ENCODE results near the gene SLC66A1. TPM values are rescaled to one million over a fixed set of nuclear protein-coding genes. Genes with fewer than 3 reads are reported as not detected.
A peak's percentile ranks its signal among the peaks of the same experiment; 100 is the strongest.

The SLC66A1 gene
- total RNA-seq, 1 experiment from 2014 or later, result 27.7 TPM

DNA sequence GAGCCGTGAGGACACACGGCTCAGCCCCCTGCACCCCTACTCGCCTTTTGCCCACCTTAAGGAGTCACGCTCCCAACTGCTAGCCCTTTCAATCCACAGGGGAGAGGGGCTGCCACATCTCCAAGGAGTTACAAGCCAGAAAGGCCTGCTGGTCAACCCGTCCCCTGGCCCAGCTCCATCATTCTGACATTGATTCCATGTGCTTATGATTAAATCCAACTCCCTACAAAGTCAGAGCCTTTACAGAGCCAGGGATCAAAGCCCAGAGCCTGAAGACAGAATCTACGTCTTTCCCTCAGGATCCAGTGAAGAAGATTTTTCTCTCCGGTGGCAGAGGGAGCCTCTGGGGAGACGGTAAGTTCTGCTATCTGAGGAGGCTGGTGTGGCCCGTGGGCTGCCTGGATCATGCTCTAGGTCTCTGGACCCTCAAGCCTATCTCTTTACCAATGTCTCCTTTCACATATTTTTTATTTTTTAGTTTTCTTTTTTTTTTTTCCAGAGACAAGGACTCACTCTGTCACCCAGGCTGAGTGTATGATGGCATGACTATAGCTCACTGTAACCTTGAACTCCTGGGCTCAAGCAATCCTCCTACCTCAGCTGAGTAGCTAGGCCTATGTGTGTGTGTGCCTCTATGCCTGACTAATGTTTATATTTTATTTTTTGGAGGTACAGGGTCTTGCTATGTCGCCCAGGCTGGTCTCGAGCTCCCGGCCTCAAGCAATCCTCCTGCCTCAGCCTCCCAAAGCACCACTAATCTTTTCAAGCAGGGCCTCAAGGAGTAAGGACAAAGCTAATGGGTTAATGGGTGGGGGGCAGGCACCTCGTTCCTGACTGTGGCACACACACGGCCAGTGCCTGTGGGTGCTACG, 61.3 kb downstream of the SLC66A1 start:
- H3K79me2 ChIP-seq (ENCODE audit: low read length), result no peaks in the 10 kb centered on the region
- ChIA-PET POLR2A (ENCODE audit: unreplicated experiment) (interaction anchor here (0.6 kb wide), 1 partner anchor 255 kb away, joined by 3 read pairs; no protein-coding TSS in a partner anchor), CTCF (no interaction called here)
- H4K20me1 ChIP-seq (ENCODE audit: low read length), result no peaks in the 10 kb centered on the region
- no peak for ATAC-seq
- H2AFZ ChIP-seq (ENCODE audit: low read length), result no peak overlapping the region
- no peaks in the 10 kb centered on the region for H3K4me1 ChIP-seq (ENCODE audit: insufficient read depth, low read length)
- no peaks in the 10 kb centered on the region for H3F3A ChIP-seq (ENCODE audit: low read length, unreplicated experiment)
- BruUV-seq (replicated peaks), result no TSS peak
- H3K9me3 ChIP-seq (ENCODE audit: low read length), result no peaks in the 10 kb centered on the region
- H3K36me3 ChIP-seq (ENCODE audit: low read depth, low read length), result peaks cover 21% of the 10 kb centered on the region
- intact Hi-C loops (cut with micrococcal nuclease), result no loop called here
- TF ChIP-seq EZH2phosphoT487 (IDR thresholded peaks at IDR 0.05; ENCODE audit: borderline replicate concordance, low read length), result no peak
- TF ChIP-seq, protein P1, sequence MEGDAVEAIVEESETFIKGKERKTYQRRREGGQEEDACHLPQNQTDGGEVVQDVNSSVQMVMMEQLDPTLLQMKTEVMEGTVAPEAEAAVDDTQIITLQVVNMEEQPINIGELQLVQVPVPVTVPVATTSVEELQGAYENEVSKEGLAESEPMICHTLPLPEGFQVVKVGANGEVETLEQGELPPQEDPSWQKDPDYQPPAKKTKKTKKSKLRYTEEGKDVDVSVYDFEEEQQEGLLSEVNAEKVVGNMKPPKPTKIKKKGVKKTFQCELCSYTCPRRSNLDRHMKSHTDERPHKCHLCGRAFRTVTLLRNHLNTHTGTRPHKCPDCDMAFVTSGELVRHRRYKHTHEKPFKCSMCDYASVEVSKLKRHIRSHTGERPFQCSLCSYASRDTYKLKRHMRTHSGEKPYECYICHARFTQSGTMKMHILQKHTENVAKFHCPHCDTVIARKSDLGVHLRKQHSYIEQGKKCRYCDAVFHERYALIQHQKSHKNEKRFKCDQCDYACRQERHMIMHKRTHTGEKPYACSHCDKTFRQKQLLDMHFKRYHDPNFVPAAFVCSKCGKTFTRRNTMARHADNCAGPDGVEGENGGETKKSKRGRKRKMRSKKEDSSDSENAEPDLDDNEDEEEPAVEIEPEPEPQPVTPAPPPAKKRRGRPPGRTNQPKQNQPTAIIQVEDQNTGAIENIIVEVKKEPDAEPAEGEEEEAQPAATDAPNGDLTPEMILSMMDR (conservative IDR thresholded peaks at IDR 0.05; ENCODE audit: low read depth, low read length), result no peak
- H3K4me3 ChIP-seq (ENCODE audit: low read length), result no peak overlapping the region
- H3K27ac ChIP-seq (ENCODE audit: low read length), result no peak overlapping the region
- no peak overlapping the region for H3K9ac ChIP-seq (ENCODE audit: low read length)
- no peak for DNase-seq
- H3K4me2 ChIP-seq (ENCODE audit: low read length), result no peak overlapping the region
- no peaks in the 10 kb centered on the region for H3K9me2 ChIP-seq (replicated peaks; ENCODE audit: low read length)
- H3K27me3 ChIP-seq (ENCODE audit: low read length), result no peaks in the 10 kb centered on the region

DNA sequence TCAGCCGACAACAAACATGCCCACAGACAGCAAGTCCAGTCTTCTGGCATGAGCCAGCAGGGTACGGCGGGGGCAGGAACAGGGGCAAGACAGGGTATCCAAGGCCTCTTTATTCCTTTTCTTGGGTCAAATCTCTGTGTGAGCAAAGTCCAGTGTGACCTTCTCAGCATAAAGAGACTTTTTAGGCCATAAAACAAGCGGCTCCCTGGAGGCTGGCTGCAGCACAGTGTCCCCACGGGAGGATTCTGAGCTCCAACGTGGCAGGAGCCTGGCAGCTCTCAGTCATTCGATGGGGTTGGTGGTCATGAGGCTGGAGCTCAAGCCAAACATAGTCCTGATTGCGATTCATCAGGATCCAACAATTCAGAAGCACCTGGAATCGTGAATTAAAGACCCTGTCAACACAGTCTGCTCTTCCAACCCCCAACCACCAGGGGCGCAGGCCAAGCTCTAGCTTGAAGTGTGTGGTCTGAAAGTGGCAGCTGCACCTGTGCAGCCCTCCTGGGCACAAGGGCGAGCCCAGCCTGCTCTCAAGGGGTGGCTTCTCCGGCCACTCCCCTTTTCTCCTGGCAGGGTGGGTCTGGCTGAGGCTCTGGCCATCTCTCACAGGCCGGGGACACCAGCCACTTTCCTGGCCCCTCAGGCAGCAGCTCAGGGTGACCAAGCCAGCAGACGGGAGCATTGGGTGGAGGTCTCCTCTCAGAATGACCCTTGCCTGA, 62.1 kb downstream of the SLC66A1 start:
- Histone ChIP-seq H3K4me2 (ENCODE audit: low read length) (no peak overlapping the region), H4K20me1 (ENCODE audit: low read length) (no peaks in the 10 kb centered on the region), H3K79me2 (ENCODE audit: low read length) (no peaks in the 10 kb centered on the region), H3K9me3 (ENCODE audit: low read length) (no peaks in the 10 kb centered on the region), H3K4me3 (ENCODE audit: low read length) (no peak overlapping the region), H3K36me3 (ENCODE audit: low read depth, low read length) (peaks cover 25% of the 10 kb centered on the region), H3K4me1 (ENCODE audit: insufficient read depth, low read length) (no peaks in the 10 kb centered on the region), H3K27me3 (ENCODE audit: low read length) (no peaks in the 10 kb centered on the region), H3F3A (ENCODE audit: low read length, unreplicated experiment) (no peaks in the 10 kb centered on the region), H2AFZ (ENCODE audit: low read length) (no peak overlapping the region), H3K27ac (ENCODE audit: low read length) (no peak overlapping the region), H3K9me2 (replicated peaks; ENCODE audit: low read length) (no peaks in the 10 kb centered on the region), H3K9ac (ENCODE audit: low read length) (no peak overlapping the region)
- no peak for DNase-seq
- no TSS peak for BruUV-seq (replicated peaks)
- POLR2A ChIA-PET (ENCODE audit: unreplicated experiment), result no interaction called here
- CTCF ChIA-PET, result interaction anchor here (0.6 kb wide), 1 partner anchor 256 kb away, joined by 4 read pairs; no protein-coding TSS in a partner anchor
- no peak for TF ChIP-seq EZH2phosphoT487 (IDR thresholded peaks at IDR 0.05; ENCODE audit: borderline replicate concordance, low read length)
- TF ChIP-seq, protein P1 (conservative IDR thresholded peaks at IDR 0.05; ENCODE audit: low read depth, low read length), result peak; percentile 36; the same call in 1 of the 2 replicates
- intact Hi-C loops (cut with micrococcal nuclease), result no loop called here
- peak; percentile 46; the same call in 1 of the 2 replicates for ATAC-seq

DNA sequence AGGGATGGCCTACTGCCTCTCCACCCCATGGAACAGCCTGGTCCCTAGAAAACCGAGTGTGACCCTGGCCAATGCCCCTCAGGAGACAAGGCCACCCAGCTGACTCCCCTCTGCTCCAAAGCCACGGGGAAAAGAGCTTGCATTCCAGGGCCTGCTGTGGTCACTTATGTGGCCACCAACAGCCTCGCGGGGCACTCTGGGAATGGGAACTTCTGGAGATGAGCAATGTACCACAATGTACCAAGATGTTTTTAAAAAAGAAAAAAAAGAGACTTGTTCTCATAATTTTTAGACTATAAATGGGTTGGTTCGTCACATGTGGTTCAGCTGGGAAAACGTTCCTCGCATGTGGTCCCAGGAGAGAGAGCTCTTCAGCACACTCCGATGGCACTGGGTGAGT, 62.8 kb downstream of the SLC66A1 start:
- H4K20me1 ChIP-seq (ENCODE audit: low read length), result no peaks in the 10 kb centered on the region

More for the DNA sequence above, 62.8 kb downstream of the SLC66A1 start:
- Histone ChIP-seq H3K9me2 (replicated peaks; ENCODE audit: low read length) (no peaks in the 10 kb centered on the region), H3K4me2 (ENCODE audit: low read length) (no peak overlapping the region), H2AFZ (ENCODE audit: low read length) (no peak overlapping the region), H3F3A (ENCODE audit: low read length, unreplicated experiment) (no peaks in the 10 kb centered on the region), H3K4me1 (ENCODE audit: insufficient read depth, low read length) (no peaks in the 10 kb centered on the region), H3K36me3 (ENCODE audit: low read depth, low read length) (peaks cover 25% of the 10 kb centered on the region), H3K27ac (ENCODE audit: low read length) (no peak overlapping the region), H3K9me3 (ENCODE audit: low read length) (no peaks in the 10 kb centered on the region), H3K4me3 (ENCODE audit: low read length) (no peak overlapping the region), H3K79me2 (ENCODE audit: low read length) (no peaks in the 10 kb centered on the region), H3K9ac (ENCODE audit: low read length) (no peak overlapping the region), H3K27me3 (ENCODE audit: low read length) (no peaks in the 10 kb centered on the region)
- intact Hi-C loops (cut with micrococcal nuclease), result no loop called here
- DNase-seq (no peak), ATAC-seq (no peak)
- POLR2A ChIA-PET (ENCODE audit: unreplicated experiment), result no interaction called here
- BruUV-seq (replicated peaks), result no TSS peak
- TF ChIP-seq EZH2 (IDR thresholded peaks at IDR 0.05; ENCODE audit: low read length, unreplicated experiment) (no peak), EZH2phosphoT487 (IDR thresholded peaks at IDR 0.05; ENCODE audit: borderline replicate concordance, low read length) (no peak)
- TF ChIP-seq, protein P1 (conservative IDR thresholded peaks at IDR 0.05; ENCODE audit: low read depth, low read length), result no peak
- CTCF ChIA-PET, result interaction anchor here (0.6 kb wide), 1 partner anchor 256 kb away, joined by 4 read pairs; no protein-coding TSS in a partner anchor
